ENCODE measurements around the gene ARPIN.

DNA sequence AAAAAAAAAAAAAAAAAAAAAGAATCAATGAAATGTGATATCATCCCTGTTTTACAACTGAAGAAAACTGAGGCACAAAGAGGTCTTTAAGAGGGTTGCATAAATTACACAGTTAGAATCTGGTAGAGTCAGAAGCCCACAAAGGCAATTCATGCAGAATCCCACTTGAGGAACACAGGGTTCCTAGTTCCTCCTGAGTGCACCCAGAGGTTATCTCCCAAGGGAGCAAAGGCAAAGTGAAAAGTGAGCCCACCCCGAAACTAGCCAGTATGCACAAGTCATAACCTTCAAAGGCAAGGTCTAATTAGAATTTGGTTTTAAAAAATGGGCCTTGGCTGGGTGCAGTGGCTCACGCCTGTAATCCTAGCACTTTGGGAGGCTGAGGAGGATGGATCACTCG, 56.8 kb downstream of the ARPIN start:
- TF ChIP-seq CTCF (conservative IDR thresholded peaks at IDR 0.05; ENCODE audit: low read depth in 2 of 2) = no peak
- TF ChIP-seq EZH2 (IDR thresholded peaks at IDR 0.05; ENCODE audit: low read depth, unreplicated experiment) = no peak
- TF ChIP-seq STAT1 (IDR thresholded peaks at IDR 0.05; ENCODE audit: unreplicated experiment) = no peak
- TF ChIP-seq CREB1 (CRISPR knock-in tag; IDR thresholded peaks at IDR 0.05; ENCODE audit: low read depth) = no peak
- no peak for TF ChIP-seq POLR2AphosphoS5 (IDR thresholded peaks at IDR 0.05; ENCODE audit: low read depth)
- no peak for TF ChIP-seq ZNF462 (CRISPR knock-in tag; IDR thresholded peaks at IDR 0.05)
- TF ChIP-seq, protein P1, sequence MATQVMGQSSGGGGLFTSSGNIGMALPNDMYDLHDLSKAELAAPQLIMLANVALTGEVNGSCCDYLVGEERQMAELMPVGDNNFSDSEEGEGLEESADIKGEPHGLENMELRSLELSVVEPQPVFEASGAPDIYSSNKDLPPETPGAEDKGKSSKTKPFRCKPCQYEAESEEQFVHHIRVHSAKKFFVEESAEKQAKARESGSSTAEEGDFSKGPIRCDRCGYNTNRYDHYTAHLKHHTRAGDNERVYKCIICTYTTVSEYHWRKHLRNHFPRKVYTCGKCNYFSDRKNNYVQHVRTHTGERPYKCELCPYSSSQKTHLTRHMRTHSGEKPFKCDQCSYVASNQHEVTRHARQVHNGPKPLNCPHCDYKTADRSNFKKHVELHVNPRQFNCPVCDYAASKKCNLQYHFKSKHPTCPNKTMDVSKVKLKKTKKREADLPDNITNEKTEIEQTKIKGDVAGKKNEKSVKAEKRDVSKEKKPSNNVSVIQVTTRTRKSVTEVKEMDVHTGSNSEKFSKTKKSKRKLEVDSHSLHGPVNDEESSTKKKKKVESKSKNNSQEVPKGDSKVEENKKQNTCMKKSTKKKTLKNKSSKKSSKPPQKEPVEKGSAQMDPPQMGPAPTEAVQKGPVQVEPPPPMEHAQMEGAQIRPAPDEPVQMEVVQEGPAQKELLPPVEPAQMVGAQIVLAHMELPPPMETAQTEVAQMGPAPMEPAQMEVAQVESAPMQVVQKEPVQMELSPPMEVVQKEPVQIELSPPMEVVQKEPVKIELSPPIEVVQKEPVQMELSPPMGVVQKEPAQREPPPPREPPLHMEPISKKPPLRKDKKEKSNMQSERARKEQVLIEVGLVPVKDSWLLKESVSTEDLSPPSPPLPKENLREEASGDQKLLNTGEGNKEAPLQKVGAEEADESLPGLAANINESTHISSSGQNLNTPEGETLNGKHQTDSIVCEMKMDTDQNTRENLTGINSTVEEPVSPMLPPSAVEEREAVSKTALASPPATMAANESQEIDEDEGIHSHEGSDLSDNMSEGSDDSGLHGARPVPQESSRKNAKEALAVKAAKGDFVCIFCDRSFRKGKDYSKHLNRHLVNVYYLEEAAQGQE (IDR thresholded peaks at IDR 0.05; ENCODE audit: unreplicated experiment) = no peak
- no peak for TF ChIP-seq NANOG (IDR thresholded peaks at IDR 0.05; ENCODE audit: borderline replicate concordance)
- TF ChIP-seq EZH2phosphoT487 (IDR thresholded peaks at IDR 0.05; ENCODE audit: unreplicated experiment) = no peak
- no peak for TF ChIP-seq ZNF331 (CRISPR knock-in tag; IDR thresholded peaks at IDR 0.05; ENCODE audit: low read depth)
- no peak for TF ChIP-seq ETS1 (IDR thresholded peaks at IDR 0.05)
